Mucosa of stomach (tissue), 1 donor: ENCODE measurements around the gene LPIN1.
"Not testable (repeated sequence)": the region's sequence is repeated elsewhere in the genome, so short reads cannot be mapped to it uniquely, and the experiment has no call there.

Experiments used
- H3K27me3 ChIP-seq: one replicate; pipeline ENCODE4 v1.7.0; 2013; ENCODE audit warnings: mild to moderate bottlenecking, low read length; ENCODE audit not compliant: control insufficient read depth, insufficient read depth
- H3K36me3 ChIP-seq: one replicate; pipeline ENCODE4 v1.7.0; 2013; ENCODE audit warnings: low read length; ENCODE audit not compliant: control insufficient read depth, insufficient read depth
- H3K4me1 ChIP-seq: one replicate; pipeline ENCODE4 v1.7.0; 2013; ENCODE audit warnings: mild to moderate bottlenecking, low read length; ENCODE audit not compliant: control insufficient read depth, insufficient read depth
- H3K4me3 ChIP-seq: one replicate; pipeline ENCODE4 v1.7.0; 2013; ENCODE audit warnings: low read length
- H3K9ac ChIP-seq: one replicate; pipeline ENCODE4 v1.7.0; 2013; ENCODE audit warnings: mild to moderate bottlenecking, low read length, moderate library complexity
- H3K9me3 ChIP-seq: one replicate; pipeline ENCODE4 v1.7.0; 2013; ENCODE audit warnings: mild to moderate bottlenecking, low read length, moderate library complexity; ENCODE audit not compliant: control insufficient read depth
- donor health status: Pancreatic carcinoma.

Gene LPIN1

DNA sequence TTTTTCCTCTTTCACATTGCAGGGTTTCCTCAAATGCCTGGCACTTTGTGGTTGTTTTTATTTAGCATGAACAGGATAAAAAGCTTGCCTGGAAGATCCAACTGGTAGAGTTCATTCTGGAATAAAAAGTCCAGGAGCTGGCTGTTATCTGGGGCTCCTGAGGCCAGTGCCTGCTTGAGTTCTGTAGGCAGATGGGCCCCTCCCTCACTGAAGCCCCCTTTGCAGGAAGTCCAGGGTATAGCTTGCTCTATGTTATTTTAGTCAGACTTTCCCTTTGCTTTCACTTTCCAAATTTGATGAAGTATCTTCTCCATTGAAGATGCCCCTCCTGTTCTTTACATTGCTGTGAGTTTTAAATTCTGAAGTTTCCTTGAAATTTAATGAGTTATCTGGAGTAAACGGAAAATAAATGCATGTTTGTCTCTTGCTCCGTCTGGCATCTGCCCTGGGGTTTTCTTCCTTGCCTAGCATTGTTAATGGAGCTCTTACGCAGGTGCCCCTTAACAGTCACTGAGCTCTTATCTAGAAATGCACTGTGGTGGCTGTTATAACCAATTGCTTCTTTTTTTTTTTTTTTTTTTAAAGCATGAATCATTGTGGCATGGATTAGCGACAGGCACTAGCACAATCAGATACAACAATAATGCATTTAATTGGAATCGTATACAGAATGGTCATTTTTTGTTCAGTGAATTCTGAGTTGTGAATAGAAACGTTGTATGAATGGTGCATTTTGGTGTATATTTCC lies 27.0 kb upstream of the LPIN1 start:
- no peaks in the 10 kb centered on the region for H3K27me3 ChIP-seq
- no peaks in the 10 kb centered on the region for H3K9me3 ChIP-seq
- no peaks in the 10 kb centered on the region for H3K4me1 ChIP-seq
- no peaks in the 10 kb centered on the region for H3K36me3 ChIP-seq
- no peak overlapping the region for H3K9ac ChIP-seq
- no peak overlapping the region for H3K4me3 ChIP-seq

DNA sequence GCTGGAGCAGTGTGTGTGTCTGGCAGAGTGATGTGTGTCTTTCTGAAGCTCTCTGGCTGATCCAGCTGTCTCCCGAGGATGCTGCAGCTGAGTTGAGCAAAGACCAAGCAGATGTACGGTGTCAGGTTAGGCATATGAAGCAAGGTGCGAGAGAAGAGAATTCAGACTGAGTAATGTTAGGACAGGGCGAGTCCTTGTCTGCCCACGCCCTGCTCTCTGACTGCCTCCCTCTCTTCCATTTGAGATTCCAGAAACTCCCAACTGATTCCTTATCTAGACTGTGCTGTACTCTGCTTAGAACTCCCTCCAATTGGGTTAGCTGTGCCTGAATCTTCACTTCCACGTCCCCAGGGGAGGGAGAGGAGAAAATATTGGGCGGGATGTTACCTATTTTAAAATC lies 25.7 kb upstream of the LPIN1 start:
- Histone ChIP-seq H3K27me3 (no peaks in the 10 kb centered on the region), H3K4me3 (no peak overlapping the region), H3K36me3 (no peaks in the 10 kb centered on the region), H3K4me1 (no peaks in the 10 kb centered on the region), H3K9ac (no peak overlapping the region), H3K9me3 (no peaks in the 10 kb centered on the region)

DNA sequence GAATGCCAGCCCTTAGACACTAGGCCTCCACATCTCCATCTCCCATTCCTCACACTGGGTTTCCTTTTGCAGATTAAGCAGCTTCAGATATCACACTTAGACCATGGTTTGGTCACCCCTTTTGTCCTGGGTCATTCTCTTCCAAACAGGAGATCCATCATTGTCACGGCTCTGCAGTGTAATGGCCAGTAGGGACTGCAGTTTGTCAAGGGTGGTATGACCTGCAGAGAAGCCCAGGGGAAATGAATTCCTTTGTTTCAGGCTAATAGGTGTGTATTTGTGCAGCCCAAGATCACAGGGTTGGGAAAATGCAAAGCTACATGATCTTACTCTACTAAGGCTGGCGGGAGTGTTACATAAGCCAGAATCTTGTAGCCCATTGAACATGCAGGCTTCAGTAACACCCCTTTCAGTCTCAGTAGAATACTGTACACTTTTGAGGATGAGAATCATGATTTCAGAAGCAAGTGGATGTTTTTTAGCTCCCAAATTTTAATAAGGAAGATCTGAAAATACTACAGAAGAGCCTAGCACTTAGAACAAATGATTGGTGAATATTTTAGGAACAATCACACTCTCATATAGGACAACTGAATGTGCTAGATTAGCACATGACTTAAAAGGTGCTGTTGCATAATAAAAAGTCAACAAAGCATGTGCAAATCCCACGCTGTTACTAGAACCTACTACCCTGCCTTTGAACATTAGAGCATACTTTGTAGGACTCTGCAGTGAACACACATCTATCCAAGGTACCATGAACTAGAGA lies 24.0 kb upstream of the LPIN1 start:
- Histone ChIP-seq H3K4me3 (no peak overlapping the region), H3K9ac (no peak overlapping the region)

DNA sequence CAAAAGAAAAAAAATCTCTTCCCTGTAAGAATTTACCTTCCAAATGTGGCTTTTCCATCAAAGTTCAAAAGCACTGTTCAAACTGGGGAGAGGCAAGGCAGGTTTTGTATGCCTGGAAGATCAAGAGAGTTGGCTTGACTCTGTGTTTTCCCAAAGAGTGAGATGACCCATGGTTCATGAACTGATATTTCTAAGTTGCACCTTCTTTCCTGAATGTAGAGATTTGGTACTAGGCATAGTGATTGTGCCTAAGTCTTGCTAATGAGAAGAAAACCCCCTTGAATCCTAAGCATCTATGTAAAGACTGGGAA lies 23.4 kb upstream of the LPIN1 start:
- no peaks in the 10 kb centered on the region for H3K4me1 ChIP-seq
- H3K9me3 ChIP-seq, result no peaks in the 10 kb centered on the region
- H3K4me3 ChIP-seq, result no peak overlapping the region
- no peaks in the 10 kb centered on the region for H3K36me3 ChIP-seq
- peaks cover 3% of the 10 kb centered on the region for H3K27me3 ChIP-seq
- H3K9ac ChIP-seq, result no peak overlapping the region

More for the DNA sequence above, 24.0 kb upstream of the LPIN1 start:
- H3K9me3 ChIP-seq, result no peaks in the 10 kb centered on the region
- H3K27me3 ChIP-seq, result no peaks in the 10 kb centered on the region
- no peaks in the 10 kb centered on the region for H3K36me3 ChIP-seq
- H3K4me1 ChIP-seq, result no peaks in the 10 kb centered on the region

DNA sequence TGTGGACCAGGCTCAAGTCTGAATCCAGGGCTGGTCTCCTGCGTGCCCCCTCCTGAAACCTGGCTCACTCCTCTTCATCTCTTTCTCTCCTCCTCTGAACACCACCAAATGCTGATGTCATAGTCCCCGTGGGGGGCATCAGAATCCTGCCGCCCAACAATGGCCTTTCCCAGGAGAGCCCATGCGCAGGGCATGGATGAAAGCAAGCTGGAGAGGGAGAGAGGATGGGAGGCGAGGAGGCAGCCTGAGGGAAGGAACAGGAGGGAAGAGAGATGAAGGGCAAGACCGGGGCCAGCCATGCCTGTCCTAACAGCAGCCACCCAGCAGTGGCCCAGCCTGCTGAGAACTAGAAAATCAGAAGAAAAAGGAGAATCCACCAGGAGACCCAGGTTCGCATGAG lies 22.3 kb upstream of the LPIN1 start:
- Histone ChIP-seq H3K4me1 (no peaks in the 10 kb centered on the region), H3K4me3 (no peak overlapping the region), H3K9ac (no peak overlapping the region), H3K36me3 (no peaks in the 10 kb centered on the region), H3K9me3 (no peaks in the 10 kb centered on the region), H3K27me3 (peaks cover 3% of the 10 kb centered on the region)

DNA sequence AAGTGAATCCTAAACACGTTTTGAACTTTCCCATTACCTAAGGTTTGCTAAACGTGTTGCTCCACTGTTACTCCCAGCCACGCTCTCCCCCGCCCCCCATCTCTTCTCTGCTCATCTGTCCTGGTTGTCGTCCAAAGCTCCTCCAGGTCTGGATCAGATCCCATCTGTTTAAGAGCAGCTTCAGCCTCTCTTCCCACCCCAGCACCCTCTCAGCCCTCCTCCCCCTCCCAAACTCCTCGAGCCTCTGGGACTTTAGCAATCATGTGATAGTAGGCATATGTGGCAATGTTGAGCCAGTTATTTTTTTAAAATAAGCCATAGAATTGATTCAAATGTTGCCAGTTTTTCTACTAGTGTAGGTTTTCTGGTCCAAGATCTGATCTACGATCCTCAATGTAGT lies 20.0 kb upstream of the LPIN1 start:
- no peaks in the 10 kb centered on the region for H3K36me3 ChIP-seq
- H3K9me3 ChIP-seq, result no peaks in the 10 kb centered on the region
- no peaks in the 10 kb centered on the region for H3K4me1 ChIP-seq
- H3K27me3 ChIP-seq, result peaks cover 3% of the 10 kb centered on the region
- H3K9ac ChIP-seq, result no peak overlapping the region
- H3K4me3 ChIP-seq, result no peak overlapping the region

DNA sequence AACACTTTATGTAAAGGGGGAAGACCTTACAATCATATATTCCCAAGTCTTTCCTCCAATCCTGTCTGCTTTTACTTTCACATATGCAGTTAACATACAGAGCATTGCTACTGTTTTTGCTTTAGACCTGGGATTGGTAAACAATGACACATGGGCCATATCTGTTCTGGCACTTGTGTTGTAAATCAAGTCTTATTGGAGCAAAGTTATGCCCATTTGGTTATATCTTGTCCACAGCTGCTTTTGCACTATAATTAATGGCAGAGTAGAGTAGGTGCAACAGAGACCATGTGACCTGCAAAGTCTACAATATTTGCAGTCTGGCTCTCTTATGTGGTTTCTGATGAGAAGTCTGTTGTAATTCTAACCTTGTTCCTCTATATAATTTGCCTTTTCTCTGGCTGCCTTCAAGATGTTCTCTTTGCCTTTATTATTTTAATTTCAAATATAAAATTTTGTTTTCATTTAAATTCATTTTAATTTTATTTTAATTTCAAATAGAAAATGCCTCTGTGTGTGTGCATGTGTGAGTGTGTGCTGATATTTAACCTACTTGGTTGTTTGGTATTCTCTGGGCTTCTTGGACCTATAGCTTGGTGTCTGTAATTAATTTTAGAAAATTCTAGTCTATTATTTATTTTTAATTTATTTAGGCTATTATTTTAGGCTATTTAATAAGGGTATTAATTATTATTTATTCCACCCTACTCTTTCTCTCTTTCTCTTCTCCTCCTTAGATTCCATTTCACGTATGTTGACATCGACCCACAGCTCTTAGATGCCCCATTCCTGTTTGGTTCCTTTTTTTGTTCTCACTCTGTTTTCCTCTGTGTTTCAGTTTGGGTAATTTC lies 16.8 kb upstream of the LPIN1 start:
- Histone ChIP-seq H3K9me3 (no peaks in the 10 kb centered on the region), H3K4me1 (no peaks in the 10 kb centered on the region), H3K4me3 (no peak overlapping the region), H3K36me3 (no peaks in the 10 kb centered on the region), H3K27me3 (peaks cover 10% of the 10 kb centered on the region), H3K9ac (no peak overlapping the region)

DNA sequence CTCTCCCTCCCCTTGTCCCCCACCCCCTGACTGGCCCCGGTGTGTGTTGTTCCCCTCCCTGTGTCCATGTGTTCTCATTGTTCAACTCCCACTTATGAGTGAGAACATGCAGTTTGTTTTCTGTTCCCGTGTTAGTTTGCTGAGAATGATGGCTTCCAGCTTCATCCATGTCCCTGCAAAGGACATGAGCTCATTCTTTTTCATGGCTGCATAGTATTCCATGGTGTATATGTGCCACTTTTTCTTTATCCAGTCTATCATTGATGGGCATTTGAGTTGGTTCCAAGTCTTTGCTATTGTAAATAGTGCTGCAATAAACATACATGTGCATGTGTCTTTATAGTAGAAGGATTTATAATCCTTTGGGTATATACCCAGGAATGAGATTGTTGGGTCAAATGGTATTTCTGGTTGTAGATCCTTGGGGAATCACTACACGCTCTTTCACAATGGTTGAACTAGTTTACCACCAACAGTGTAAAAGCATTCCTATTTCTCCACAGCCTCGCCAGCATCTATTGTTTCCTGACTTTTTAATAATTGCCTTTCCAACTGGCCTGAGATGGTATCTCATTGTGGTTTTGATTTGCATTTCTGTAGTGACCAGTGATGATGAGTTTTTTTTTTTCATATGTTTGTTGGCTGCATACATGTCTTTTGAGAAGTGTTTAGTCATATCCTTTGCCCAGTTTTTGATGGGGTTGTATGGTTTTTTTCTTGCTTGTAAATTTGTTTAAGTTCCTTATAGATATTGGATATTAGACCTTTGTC lies 15.0 kb upstream of the LPIN1 start:
- not testable (repeated sequence) for H3K9me3 ChIP-seq, H3K4me3 ChIP-seq, H3K9ac ChIP-seq, H3K4me1 ChIP-seq, H3K36me3 ChIP-seq
- peaks cover 14% of the 10 kb centered on the region for H3K27me3 ChIP-seq

DNA sequence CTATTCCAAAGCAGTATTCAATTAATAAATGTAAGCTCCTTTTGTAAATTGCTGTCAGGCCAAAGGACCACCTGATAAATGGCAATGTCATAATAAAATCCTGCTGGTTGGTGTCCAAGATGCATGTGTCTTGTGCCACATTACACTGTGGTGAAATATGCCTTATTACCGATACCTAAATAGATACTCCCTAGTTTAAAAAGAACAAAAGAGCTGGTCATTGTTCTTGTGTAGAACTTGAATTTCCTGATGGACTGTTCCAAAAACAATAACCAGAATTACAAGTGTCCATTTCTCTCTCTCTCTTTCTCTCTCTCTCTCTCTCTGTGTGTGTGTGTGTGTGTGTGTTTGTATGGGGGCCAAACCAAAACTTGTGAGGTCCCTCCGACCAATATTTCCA lies 13.8 kb upstream of the LPIN1 start:
- no peak overlapping the region for H3K9ac ChIP-seq
- no peak overlapping the region for H3K4me3 ChIP-seq
- H3K4me1 ChIP-seq, result no peaks in the 10 kb centered on the region
- H3K27me3 ChIP-seq, result peaks cover 18% of the 10 kb centered on the region
- no peaks in the 10 kb centered on the region for H3K9me3 ChIP-seq
- no peaks in the 10 kb centered on the region for H3K36me3 ChIP-seq

DNA sequence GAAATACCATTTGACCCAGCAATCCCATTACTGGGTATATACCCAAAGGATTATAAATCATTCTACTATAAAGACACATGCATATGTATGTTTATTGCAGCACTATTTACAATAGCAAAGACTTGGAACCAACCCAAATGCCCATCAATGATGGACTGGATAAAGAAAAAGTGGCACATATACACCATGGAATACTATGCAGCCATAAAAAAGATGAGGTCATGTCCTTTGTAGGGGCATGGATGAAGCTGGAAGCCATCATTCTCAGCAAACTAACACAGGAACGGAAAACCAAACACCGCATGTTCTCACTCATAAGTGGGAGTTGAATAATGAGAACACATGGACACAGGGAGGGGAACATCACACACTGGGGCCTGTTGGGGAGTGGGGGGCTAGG lies 8.6 kb upstream of the LPIN1 start:
- peaks cover 15% of the 10 kb centered on the region for H3K27me3 ChIP-seq
- H3K36me3 ChIP-seq, H3K9ac ChIP-seq, H3K4me1 ChIP-seq, H3K4me3 ChIP-seq, H3K9me3 ChIP-seq: not testable (repeated sequence)

DNA sequence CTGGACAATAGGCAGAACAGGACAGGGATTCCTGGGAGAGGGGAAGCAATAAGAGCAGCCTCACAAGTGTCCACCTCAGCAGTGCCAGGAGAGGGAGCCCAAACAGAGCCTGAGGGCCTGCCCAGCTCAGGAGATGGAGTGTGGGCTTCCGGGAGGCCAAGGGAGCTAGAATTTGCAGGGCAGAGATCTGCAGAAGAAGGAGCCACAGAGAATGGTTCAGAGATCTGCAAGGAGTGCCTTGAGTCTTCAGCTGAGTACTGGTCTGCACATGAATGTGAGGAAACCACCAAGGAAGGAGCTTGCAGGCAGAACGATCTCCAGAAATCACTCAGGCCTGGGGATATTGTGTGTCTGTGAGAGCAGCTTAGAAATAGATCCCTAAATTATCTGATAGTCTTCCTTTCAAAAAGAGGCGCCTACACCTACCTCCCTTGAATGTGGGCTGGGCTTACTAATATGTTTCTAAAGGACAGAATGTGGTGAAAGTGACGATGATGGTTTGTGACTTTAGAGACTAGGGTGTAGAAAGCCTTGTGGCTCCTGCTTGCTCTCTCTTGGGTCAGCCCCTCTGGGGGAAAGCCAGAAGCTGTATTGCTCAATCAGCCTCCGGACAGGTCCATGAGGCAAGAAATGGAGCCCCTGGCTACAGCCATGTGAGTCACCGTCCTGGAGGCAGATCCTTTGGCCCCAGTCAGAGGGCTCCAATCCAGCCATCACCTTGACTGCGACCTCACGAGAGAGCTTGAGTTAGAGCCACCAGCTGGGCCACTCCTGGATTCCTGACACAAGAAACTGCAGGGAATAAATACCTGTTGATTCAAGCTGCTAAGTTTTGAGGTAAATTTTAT lies 7.6 kb upstream of the LPIN1 start:
- no peaks in the 10 kb centered on the region for H3K9me3 ChIP-seq
- no peak overlapping the region for H3K4me3 ChIP-seq
- no peaks in the 10 kb centered on the region for H3K36me3 ChIP-seq
- H3K4me1 ChIP-seq, result peaks cover 11% of the 10 kb centered on the region
- peaks cover 15% of the 10 kb centered on the region for H3K27me3 ChIP-seq
- no peak overlapping the region for H3K9ac ChIP-seq
